B cell (primary cell): ENCODE results near the gene EPHB1.

ENCODE experiments used
- EZH2 ChIP-seq: IDR thresholded peaks from 2 replicates; pipeline ENCODE4 v1.6.1; 2012; ENCODE audit warnings: borderline replicate concordance, low read depth, mild to moderate bottlenecking, moderate library complexity, low read length; ENCODE audit not compliant: insufficient read depth, poor library complexity, severe bottlenecking
- TF ChIP-seq, protein P1 (sequence below): fragments of 200-600 bp; IDR thresholded peaks from one replicate; pipeline ENCODE4 v1.8.0; 2022; ENCODE audit warnings: antibody characterized with exemption, mild to moderate bottlenecking

DNA sequence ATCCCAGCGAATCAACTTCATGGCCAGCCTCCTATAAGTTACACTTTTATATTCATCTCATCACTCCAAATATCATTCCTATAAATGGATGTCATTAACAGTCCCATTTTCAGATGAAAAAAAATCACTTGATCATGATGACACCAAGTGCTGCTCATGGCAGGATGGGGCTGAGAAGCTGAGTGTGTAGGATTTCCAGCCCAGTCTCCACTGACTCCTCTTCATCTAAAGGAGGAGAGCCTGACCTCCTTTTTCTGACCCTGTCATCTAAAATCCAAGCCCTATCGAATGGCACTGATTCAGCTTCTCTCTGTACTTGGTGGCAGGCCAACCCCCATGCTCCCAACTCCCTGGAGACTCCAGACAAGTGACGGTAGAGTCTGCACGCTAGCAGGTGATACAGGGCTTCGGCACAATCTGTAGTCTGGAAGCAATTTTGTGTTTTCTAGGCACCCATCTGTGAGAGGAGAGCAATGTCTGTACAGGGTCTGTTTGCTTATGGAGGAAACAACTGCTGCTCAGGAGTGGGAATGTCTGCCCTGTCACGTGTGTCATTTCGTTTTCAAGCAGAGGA lies 103.2 kb downstream of the EPHB1 start:
- TF ChIP-seq, protein P1, sequence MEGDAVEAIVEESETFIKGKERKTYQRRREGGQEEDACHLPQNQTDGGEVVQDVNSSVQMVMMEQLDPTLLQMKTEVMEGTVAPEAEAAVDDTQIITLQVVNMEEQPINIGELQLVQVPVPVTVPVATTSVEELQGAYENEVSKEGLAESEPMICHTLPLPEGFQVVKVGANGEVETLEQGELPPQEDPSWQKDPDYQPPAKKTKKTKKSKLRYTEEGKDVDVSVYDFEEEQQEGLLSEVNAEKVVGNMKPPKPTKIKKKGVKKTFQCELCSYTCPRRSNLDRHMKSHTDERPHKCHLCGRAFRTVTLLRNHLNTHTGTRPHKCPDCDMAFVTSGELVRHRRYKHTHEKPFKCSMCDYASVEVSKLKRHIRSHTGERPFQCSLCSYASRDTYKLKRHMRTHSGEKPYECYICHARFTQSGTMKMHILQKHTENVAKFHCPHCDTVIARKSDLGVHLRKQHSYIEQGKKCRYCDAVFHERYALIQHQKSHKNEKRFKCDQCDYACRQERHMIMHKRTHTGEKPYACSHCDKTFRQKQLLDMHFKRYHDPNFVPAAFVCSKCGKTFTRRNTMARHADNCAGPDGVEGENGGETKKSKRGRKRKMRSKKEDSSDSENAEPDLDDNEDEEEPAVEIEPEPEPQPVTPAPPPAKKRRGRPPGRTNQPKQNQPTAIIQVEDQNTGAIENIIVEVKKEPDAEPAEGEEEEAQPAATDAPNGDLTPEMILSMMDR, result no peak
- TF ChIP-seq EZH2, result no peak
